ENCODE measurements around the gene ACSBG1.

The ACSBG1 gene

DNA sequence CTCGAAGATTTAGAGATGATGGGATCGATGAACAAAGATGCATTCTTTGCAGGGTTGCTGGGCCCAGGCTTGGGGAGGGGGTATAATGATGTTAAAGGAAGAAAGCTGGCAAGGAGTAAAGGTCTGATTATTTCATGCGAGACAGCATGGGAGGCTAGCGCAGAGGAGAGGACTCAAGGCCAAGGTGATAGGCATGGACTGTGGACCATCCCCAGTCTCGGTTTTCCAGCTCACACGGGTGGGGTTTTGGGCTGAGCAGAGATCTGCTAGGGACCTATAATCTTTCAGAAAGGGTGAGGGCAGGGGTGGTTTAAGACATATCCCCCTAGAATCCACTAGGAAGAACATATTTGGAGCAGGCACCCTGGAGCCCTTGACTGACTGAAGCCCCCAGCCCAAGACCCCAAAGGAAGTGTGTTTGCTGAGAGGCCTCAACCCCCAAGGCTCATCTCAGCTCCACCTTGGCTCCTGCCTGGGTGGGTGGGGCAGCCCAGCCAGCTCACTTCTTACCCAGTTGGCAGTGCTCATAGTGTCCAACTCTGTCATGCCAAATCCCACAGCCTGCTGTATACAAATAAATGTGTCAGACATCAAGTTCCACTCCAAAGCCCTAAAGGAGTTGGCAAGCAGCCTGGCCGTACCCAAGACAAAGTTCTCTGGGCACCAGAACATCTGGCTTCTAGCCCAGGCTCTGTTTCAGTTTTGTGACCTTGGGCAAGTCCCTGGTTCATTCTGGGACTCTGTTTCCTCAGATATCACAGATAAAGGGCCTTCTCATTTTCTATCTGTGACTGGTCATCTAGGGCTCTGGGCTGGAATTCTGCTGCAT lies 17.9 kb downstream of the ACSBG1 start:
- no peak for FAIRE-seq

DNA sequence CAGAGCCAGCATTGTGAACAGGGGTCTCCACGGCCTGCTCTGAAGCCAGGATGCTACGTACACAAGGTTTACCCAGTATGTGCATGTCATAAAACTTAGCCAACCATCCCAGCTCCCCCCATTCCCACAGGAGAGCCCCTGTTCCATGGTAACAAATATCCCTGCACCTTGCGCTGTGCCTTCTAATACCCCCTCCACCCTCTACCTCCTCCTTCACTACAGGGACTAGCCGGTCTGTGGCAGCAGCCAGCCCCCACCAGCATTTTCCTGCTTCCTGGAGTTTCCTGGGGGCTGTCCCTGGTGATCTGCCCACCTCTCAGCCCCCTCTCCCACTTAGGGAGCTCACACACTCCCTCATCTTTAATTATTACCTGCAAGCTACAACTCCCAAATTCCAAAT lies 20.4 kb downstream of the ACSBG1 start:
- no peak for FAIRE-seq

DNA sequence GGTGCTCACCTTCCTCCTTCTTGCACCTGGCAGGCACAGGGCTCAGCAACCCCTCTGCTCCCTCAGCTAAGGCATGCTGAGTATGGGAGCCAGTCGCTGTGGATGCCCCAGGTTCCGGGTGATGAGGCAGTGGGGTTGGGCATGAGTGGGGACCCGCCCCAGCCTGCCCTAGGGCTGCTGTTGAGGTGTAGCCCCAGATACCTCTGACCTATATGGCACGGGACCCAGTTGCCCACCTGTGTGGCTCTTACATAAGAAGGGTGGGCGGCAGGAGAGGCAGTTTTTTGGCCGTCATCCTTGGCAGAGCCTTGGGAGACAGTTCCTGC lies 21.0 kb downstream of the ACSBG1 start:
- no peak for FAIRE-seq

DNA sequence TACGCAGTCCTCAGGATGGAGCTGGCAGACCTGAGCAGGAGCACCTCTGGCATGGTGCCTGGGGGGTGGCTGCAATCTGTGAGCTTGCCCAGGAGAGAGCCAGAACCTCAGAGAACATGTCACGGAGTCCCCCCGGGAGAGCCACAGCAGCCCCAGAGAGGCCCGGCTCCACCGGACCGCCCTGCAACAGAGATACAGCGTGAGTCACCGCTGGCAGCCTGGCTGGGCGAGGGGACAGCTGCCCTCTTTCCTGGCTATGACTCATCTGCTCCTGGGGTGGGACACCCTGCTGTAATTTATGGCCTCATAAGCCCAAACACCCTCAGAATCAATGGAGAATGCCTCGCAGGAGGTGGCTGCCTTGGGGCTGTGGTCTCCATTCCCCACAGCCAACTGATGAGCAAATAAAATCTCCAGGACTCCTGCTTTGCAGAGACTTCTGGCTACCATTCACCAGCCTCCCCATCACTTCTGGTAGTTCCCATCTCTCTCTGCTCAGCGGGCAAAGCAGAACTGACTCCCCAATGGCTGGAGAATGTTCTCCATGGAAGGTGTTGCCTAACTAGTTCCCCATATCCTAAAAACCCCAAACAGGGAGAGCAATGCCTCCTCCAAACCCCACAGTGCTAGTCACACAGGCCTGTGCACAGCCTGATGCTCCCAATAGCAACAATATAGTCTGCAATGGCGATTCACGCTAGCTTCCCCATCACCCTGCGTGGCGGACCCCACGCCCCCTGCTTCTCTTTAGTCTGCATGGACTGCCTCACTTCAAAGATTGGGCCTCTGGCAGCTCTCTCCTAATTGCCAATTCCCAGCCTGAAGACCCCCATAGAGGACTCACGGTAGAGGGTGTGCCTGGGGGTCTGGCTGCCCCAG lies 21.6 kb downstream of the ACSBG1 start:
- no peak for FAIRE-seq

DNA sequence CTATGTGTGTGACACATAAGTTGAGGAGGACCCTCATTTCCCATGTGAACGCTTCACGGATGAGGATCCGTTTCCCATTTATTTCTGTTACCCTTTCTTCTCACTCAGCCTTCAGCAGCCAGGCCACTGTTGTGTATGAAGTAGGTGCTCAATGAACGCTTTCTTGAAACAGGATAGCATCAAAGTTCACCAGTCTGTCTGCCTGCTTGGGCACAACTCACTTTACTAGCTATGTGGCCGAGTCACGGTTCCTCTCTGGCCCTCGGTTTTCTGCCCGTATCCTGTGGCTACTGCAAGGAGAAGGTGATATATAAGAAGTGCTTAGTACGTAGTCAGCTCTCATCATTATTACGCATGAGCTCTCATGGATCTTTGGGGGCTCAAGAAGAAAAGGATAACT lies 22.4 kb downstream of the ACSBG1 start:
- no peak for FAIRE-seq

DNA sequence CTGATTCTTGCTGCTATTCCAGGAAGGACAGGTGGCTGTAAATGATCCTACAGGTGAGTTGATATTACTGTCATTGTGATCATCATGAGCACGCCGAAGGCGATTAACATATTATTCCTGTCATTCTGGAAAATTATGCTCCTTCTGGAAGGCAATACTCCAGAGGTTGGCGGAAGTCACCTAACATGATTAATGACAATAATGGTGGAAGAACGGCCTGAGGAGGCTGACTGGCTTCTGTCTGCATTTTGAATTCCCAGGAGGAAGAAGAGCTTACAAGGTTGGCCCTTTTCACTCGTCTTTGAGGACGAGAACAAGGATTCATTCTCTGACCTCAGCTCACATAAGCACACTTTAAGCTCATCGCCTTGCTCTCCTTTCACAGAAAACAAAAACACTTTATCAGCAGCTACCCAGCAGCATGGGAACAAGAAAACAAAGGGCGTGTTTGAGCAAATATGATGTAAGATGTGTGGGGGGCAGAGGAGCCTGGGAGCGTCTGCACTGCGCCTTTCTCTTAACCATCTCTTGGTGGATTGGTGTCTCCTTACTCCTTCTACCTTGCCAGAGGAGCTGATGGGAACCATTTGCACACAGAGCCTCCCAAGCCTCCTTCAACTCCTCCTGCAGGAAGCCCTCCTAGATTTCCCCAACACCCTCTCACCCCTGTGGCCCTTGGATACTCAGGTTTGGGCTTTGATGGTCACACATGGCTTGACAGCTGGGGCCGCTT lies 23.0 kb downstream of the ACSBG1 start:
- no peak for FAIRE-seq

DNA sequence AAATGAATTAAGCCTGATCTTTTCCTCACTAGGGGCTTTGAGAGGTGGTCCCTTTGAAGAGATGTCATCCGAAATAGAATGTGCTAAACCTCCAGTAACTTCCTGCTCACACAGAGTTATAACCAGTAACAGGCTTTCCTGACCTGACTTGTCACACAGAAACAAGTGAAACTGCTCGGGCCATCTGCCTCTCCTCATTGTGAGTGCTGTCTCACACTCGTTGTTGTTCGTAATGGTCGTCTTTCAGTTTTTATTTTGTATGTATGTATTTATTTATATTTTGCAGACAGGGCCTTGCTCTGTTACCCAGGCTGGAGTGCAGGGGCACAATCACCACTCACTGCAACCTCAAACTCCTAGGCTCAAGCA lies 24.0 kb downstream of the ACSBG1 start:
- no peak for FAIRE-seq

DNA sequence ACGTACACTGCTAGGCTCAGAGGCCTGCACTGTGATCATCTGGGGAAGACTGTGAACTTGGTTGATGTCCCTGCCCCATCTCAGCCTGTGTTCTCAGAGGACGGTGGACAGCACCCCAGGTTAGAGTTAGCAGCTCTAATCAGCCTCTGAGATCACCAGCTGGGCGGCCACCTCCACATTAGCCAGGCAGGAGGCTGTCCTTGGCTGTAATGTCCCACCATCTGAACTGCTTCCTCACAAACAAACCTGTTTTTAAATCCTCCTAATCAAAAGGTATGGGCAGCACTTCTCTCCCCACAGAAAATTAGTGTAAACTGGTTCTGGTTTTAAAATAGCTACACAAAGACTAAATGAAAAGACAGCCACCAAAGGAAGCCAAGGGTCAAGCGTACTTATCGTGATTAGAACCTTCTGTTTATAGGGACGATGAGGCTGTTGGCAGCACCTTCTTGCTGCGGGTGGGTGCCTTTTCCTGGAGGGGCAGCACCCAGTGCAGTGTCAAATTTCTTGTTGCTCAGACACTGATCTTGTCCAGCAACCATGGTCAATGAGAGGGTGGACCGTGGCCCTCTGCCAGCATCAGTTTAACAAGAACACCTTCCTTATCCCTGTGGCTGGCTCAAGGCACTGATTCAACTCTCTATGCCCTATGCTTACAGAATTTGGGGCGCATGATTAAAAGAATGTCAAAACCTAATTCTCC lies 24.6 kb downstream of the ACSBG1 start:
- FAIRE-seq = no peak

DNA sequence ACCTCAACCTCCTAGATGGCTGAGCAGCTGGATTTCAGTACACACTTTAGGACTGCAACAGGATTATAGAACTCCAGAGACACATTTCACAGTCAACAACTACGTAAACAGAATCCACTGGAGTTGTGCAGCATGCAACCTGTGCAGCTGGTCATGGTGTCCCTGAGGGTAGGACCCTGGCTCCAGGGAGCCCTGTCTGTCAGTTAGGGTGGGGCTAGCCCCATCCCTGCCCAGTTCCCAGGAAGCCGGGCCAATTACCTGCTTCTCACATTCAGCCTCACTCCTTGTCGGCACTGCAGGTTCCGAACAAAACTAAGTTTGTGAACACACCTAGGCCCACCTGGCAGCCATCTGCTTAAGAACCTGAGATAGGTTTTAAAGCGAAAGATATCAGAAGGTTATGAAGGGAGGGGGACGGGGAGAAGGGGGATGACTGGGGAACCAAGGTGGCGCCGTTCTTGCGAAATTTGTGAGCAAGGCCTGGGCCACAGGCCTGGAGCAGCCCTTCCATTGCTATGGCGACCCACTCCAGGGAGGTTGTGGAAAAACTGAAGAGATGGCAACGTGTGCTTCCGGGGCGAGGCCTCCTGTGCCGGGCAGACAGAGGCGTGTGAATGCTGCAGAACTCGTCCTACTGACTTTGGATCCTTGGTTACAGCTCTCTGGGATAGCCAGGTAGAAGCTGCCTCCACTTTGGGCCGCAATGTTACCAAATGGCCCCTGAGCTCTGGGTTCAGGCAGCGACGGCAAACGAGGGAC lies 25.3 kb downstream of the ACSBG1 start:
- FAIRE-seq = no peak

DNA sequence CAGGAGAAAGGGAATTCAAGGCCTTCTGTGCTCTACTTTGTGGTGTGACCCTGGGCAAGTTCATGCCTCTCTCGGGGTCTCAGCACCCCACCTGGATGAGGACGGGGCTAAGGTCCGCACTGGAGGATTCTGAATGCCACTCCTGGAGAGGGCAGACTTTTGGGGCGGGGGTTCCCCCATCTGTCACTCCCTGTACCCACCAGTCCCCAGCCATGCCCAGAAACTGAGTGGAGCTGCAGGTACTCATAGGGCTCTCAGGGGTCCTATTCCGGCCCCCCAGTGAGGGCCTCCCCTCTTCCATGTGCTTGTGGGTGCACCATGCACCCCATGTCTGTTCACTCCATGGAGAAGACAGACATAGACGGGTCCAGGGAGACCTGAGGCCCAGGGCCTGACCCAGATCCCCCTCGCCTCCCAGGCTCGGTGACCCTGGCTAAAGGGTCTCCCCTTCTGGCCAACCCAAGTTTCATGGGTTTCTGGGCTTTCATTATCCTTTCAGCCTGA lies 26.0 kb downstream of the ACSBG1 start:
- FAIRE-seq = no peak

DNA sequence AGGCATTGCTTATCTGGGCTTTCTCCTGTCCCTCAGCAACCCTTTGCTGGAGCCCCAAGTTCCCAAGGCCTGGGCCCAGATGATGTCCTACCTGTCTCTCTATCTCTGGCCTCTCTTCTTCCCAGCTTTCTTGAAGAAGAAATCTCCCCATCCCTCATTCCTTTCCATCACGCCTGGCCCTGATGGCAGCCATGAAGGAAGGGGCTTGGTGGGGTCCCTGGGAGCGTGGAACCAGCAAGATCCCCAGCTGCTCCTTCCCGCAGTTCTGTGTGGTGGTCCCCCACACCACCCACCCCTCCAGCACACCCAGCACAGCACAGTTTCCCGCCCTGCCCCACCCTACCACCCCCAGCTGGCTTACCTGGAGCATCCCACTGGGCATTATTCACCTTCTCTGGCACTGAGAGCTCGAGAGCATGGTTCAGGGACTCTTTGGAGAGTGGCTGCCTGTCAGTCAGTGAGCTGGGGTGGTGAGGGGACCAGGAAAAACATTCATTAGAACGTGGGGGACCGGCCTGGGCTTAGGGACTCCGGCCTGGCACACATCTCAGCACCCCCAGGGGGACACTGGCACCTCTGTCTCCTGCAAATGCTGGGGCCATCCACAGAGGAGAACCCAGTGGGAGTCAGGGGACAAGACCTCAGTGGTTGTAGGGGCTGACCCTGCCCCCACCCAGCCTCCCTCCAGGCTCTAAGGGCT lies 26.6 kb downstream of the ACSBG1 start:
- no peak for FAIRE-seq

DNA sequence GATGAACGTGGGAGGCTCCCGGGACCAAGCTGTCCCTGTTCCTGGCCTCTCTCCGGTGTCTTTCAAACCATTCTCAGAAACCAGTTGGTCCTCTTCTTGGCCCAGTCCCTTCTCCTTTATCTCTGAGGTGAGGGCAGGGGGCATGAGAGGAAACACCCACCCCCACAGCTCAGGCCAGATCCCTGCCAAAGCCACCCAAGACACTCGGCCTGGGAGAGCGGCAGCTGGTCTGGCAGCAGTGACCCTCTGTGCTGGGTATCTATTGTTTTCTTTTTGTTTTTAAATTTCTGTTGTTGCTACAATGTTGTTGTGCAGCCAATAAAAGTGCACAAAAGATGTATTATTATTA lies 27.3 kb downstream of the ACSBG1 start:
- no peak for FAIRE-seq

DNA sequence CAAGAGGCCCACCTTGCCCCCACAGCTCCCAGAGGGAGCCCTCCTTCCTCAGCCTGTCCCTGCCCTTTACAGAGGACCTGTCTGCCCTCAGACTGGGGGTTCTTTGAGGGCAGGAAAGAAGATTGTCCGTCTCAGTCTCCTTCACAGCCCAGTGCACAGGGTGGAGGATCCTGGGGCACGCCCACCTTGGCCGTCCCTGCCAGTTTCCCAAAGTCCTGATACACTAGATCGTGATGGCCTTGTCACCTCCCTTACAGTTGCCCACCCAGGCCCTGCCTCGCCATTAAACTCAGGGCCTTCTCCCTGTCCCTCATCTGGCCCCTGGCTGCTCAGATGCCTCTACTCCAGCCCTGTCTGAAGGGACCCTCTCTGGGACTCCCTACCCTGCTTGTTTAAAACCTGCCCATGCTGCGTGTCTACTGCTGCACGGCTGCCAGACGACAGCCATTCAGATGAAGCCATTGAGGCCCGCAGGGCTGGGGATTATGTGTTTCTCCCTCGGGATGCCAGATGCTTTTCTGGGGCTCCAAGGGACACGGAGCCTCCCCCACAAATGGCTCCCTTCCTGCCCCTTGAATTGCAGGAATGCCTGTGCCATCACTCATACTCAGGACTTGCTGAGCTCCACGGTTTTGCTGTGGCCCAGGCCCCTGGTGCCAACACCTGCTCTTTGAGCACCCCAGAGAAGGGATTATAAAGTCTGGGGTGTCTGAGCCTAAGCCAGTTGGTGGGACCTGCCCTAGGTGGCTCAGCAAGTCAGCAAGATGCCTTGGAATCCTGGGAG lies 27.8 kb downstream of the ACSBG1 start:
- FAIRE-seq = no peak

DNA sequence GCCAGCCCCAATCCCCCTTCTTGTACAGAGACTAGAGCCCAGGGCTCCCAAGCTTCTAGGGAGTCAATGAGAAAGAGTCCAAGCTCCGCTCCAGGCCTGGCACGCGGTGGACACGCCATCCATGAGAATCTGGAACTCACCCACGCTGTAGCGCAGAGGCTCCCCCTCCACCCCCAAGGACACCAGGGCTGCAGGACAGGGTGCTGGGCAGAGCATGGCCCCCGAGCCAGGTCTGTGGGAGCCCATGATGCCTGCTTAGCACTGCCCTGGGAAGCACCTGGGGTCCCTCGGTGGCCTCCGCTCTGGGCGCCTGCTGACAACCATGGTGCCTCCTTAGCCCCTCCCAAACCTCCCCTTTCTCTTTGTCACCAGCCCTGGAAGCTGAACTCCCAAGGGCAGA lies 28.5 kb downstream of the ACSBG1 start:
- no peak for FAIRE-seq

DNA sequence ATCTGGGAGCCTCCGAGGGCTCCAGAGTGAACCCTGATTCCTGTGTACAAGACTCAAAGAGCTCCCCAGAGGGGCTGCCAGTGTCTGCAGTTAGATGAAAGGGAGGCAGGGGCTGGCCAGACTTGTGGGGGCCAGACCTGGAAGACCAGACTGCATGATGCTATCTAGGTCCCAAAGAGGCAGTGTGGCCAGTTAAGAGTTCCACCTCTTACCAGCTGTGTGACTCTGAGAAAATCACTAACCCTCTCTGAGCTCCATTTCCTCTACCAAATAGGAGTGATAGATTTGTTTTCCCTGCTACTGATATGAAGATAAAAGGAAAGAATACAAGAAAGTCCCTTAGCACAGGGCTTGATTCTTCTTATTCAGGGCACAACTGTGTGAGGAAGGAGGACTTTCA lies 29.0 kb downstream of the ACSBG1 start:
- FAIRE-seq = no peak

DNA sequence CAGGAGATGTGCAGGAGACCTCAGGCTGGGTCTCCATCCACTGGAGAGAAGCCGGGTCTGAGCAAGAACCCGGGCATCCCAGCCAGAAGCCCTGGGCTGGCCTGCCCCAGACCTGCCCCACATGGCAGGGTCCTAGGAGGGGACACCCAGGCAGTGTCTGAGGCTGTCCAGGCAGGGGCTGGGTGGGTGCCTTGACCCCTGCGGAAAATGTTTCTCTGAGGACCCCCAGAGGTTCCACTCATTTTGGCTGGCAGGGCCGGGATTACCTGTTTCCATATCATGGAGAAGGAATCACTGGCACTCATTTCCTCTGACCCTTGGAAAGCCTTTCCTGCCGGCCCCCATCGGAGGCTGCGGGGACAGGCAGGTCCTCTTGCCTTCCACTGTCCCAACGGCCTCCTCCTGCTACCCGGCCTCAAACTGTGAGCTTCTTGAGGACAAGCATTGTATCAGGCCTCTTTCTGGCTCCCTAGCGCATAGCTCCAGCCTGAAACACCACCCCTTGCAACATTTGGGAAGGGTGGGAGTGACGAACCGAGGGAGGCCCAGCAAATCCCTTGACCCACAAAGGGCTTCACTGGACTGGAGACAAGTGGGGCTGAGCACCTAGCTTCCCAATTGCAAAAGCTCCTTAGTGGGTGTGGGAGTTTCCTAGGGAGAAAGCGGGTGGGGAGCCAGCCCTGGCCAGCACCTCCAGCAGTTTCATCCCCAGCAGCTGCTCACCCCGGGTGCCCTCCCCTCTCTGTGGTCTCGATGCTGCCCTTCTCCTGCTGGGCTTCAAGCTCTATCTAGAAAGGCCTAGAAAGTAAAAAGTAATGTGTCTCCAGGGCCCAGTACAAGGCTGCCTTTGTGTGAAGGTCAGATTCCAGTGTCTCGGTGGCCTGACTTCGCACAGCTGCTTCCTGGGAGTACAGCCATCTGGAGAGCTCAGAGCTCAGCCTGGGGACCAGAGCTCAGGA lies 29.7 kb downstream of the ACSBG1 start:
- FAIRE-seq = no peak

DNA sequence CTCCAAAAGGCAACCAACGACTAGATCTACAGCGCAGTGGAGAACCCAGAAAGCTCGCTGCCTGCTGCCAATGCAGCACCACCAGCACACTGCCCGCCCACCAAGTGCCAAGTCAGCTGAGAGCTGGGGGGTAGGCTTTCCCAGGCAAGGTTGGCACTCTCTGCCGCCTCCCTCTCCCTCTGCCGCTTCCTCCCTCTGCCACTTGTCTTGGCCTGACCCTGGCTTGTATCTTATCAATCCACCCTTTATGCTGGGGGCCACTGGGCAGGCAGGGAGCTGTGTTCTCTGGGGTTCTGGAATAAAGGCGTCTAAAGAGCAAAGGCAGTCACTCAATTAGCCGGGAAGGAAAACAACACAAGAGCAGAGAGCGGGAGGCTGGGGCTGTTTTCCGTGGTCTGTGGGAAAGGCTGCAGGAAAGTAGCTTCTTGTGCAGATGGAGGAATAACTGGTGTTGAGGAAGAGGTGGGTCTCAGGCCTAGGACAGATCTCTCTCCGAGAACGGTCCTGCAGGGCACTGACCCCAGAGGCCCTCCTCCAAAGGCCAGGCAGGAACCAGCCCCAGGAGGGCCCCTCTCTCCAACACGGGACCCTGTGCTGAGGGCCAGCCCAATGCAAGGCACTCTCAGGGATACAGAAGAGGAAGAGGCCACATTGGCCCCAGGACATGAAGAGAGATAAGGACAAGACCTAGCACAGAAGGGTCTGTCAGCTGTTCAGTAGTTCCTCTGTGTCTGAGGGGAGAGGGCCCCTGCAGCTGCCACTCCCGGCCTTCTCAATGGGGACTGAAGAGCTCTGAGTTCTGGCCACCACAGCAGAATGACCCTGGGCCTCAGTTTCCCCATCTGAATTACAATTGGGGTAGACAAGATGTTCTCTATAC lies 30.8 kb downstream of the ACSBG1 start:
- no peak for FAIRE-seq
